ENCODE results near the gene UBR4. TPM values are rescaled to one million over a fixed set of nuclear protein-coding genes. Genes with fewer than 3 reads are reported as not detected.

UBR4 gene
- total and polyA plus RNA-seq, 2 of the 8 experiments (the other 6 are each of a cell fraction or from before 2014, with no cell fraction given): 139 to 152 TPM

DNA sequence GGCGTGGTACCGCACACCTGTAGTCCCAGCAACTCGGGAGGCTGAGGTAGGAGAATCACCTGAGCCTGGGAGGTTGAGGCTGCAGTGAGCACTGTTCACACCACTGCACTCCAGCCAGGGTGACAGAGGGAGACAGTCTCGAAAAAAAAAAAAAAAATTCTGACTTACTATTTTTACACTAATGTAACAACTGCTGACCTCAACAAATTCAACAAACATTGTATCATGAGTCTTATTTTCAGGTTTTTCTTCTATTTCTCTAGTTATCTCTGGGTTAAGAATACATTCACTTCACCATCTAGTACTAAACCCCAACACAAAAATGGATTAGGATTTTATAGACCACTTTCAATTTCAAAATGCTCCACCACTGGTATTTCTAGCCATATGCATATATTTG lies 72.9 kb downstream of the UBR4 start:
- FAIRE-seq (no peak), DNase-seq (ENCODE audit: low read depth in 1 of 2, low spot score in 2 of 2) (no peak)
- H2BK12ac ChIP-seq (ENCODE audit: low read depth, low read length): no peak overlapping the region
- H3K18ac ChIP-seq (ENCODE audit: extremely low read depth, low read length): no peak overlapping the region
- WGBS, 2 experiments (ENCODE audit: extremely low coverage in 1 of 2, insufficient coverage in 1 of 2, insufficient read length in 1 of 2, insufficient replicate concordance in 2 of 2, low coverage in 1 of 2, low lambda C conversion rate in 2 of 2, missing lambda C conversion rate in 1 of 2): 90% methylated on average over 4 of the region's 4 CpGs; no CpG with 5 or more reads in 1 of the 2 experiments
- H3K4me2 ChIP-seq (ENCODE audit: insufficient read depth in 1 of 2, low read depth in 2 of 2, low read length in 2 of 2): no peak overlapping the region
- H3K4me3 ChIP-seq (ENCODE audit: extremely low read depth in 1 of 4, insufficient read depth in 2 of 4, low read depth in 3 of 4, low read length in 4 of 4): no peak overlapping the region
- H3K79me2 ChIP-seq (ENCODE audit: control insufficient read depth in 1 of 2, insufficient read depth in 2 of 2, low read length in 2 of 2): no peaks in the 10 kb centered on the region; a peak in 2 of 4 replicates
- 0 out of 7 replicates have a peak, but pooled peaks cover 0 to 6% (median 0%) of the 10 kb centered on the region in 4 experiments for H3K4me1 ChIP-seq (replicated peaks in 1 of 4; ENCODE audit: control insufficient read depth in 3 of 4, insufficient read depth in 4 of 4, low read length in 3 of 4)
- TF ChIP-seq SIN3A (conservative IDR thresholded peaks at IDR 0.05 in 1 of 2, IDR thresholded peaks at IDR 0.05 in 1 of 2; ENCODE audit: low read depth in 1 of 2, low read length in 2 of 2): no peak
- no peak for TF ChIP-seq SP4 (IDR thresholded peaks at IDR 0.05; ENCODE audit: low read length)
- no peak for TF ChIP-seq SAP30 (IDR thresholded peaks at IDR 0.05; ENCODE audit: insufficient read depth, insufficient replicate concordance, low read length)
- TF ChIP-seq CBX8 (IDR thresholded peaks at IDR 0.05; ENCODE audit: borderline replicate concordance, low read depth, low read length): no peak
- TF ChIP-seq MAFK (IDR thresholded peaks at IDR 0.05; ENCODE audit: low read depth, low read length): no peak
- TF ChIP-seq TAF7 (optimal IDR thresholded peaks at IDR 0.05; ENCODE audit: borderline replicate concordance, low read depth, low read length): no peak
- no peak for TF ChIP-seq SP1 (IDR thresholded peaks at IDR 0.05; ENCODE audit: low read depth, low read length)
- no peak for TF ChIP-seq RBBP5 (IDR thresholded peaks at IDR 0.05; ENCODE audit: borderline replicate concordance, low read depth, low read length)
- no peak for TF ChIP-seq SIRT6 (IDR thresholded peaks at IDR 0.05; ENCODE audit: low read length)
- TF ChIP-seq PHF8 (conservative IDR thresholded peaks at IDR 0.05; ENCODE audit: low read depth, low read length): no peak
- no peak overlapping the region for H2AFZ ChIP-seq (ENCODE audit: low read length)
- H2BK20ac ChIP-seq (ENCODE audit: low read length): no peak overlapping the region
- H3K9ac ChIP-seq (replicated peaks in 1 of 4; ENCODE audit: extremely low read depth in 1 of 4, low read depth in 3 of 4, low read length in 3 of 4): no peak overlapping the region
- no peak overlapping the region for H2BK120ac ChIP-seq (replicated peaks; ENCODE audit: low read depth, low read length)
- peaks cover 6 to 8% of the 10 kb centered on the region in 2 experiments; a peak in 3 of 4 replicates for H3K9me3 ChIP-seq (ENCODE audit: insufficient read depth in 2 of 2, low read depth in 1 of 2, low read length in 1 of 2)
- H2AK5ac ChIP-seq (ENCODE audit: low read depth, low read length): no peak overlapping the region
- H4K91ac ChIP-seq (replicated peaks; ENCODE audit: insufficient read length, low read length): no peak overlapping the region
- ChIA-PET CTCF (ENCODE audit: partially characterized antibody) (no interaction called here), POLR2A (ENCODE audit: partially characterized antibody) (no interaction called here)
- no peak overlapping the region for H3K14ac ChIP-seq (ENCODE audit: insufficient read length)
- H3K23ac ChIP-seq (ENCODE audit: insufficient read length): no peak overlapping the region
- H3K36me3 ChIP-seq (ENCODE audit: control insufficient read depth in 2 of 4, insufficient read depth in 4 of 4, low read length in 3 of 4): peaks cover 33 to 97% (median 65%) of the 10 kb centered on the region in 4 experiments
- H3K56ac ChIP-seq (replicated peaks; ENCODE audit: insufficient read length, low read depth, low read length): no peak overlapping the region
- no peak overlapping the region for H4K5ac ChIP-seq (ENCODE audit: insufficient read length, low read depth, low read length)
- H4K20me1 ChIP-seq (replicated peaks in 1 of 2; ENCODE audit: control insufficient read depth in 1 of 2, insufficient read depth in 2 of 2, low read length in 2 of 2): peaks cover 4 to 10% of the 10 kb centered on the region in 2 experiments
- no peaks in the 10 kb centered on the region for H3K23me2 ChIP-seq (ENCODE audit: low read depth, low read length)
- no peak overlapping the region for H2BK5ac ChIP-seq (ENCODE audit: low read depth, low read length)
- no peaks in the 10 kb centered on the region; the same call in 1 of the 2 replicates for H3K79me1 ChIP-seq (ENCODE audit: low read depth, low read length)
- no peak overlapping the region for H3K27ac ChIP-seq (ENCODE audit: low read depth, low read length)
- H2BK15ac ChIP-seq (ENCODE audit: low read length): no peak overlapping the region
- no peak overlapping the region for H4K8ac ChIP-seq (ENCODE audit: extremely low read depth, insufficient read depth, low read length)
- H3K4ac ChIP-seq (replicated peaks; ENCODE audit: insufficient read length, low read depth, low read length): no peak overlapping the region
- no peaks in the 10 kb centered on the region for H3K27me3 ChIP-seq (replicated peaks in 1 of 4; ENCODE audit: control insufficient read depth in 3 of 4, extremely low read depth in 1 of 4, insufficient read depth in 3 of 4, low read length in 3 of 4)
